Astrocyte (in vitro differentiated cells and primary cell): ENCODE results near the gene BICRA. TPM values are rescaled to one million over a fixed set of nuclear protein-coding genes. Genes with fewer than 3 reads are reported as not detected.

ENCODE experiments used
- DNase-seq: peaks from one replicate; pipeline ENCODE4 v3.0.0-alpha.2; 2010; ENCODE audit warnings: low read depth
- FAIRE-seq: peaks from 2 replicates; lab custom pipeline; 2011; peaks lifted over from hg19 to GRCh38; lab: Jason Lieb, UNC
- H2AFZ ChIP-seq: 2 replicates; pipeline ENCODE4 v1.6.0; 2012; ENCODE audit warnings: low read depth, low read length, inconsistent platforms
- H3K27ac ChIP-seq: 2 replicates; pipeline ENCODE4 v1.5.1; 2011; ENCODE audit warnings: low read depth, low read length, inconsistent platforms
- H3K27me3 ChIP-seq: 2 replicates; pipeline ENCODE4 v1.6.0; 2011; ENCODE audit warnings: low read length, inconsistent platforms; ENCODE audit not compliant: insufficient read depth
- H3K36me3 ChIP-seq: 2 replicates; pipeline ENCODE4 v1.5.1; 2011; ENCODE audit warnings: low read length, inconsistent platforms; ENCODE audit not compliant: insufficient read depth
- H3K4me1 ChIP-seq: 2 replicates; pipeline ENCODE4 v1.5.1; 2011; ENCODE audit warnings: low read length, inconsistent platforms; ENCODE audit not compliant: insufficient read depth
- H3K4me2 ChIP-seq: 2 replicates; pipeline ENCODE4 v1.6.0; 2012; ENCODE audit warnings: low read length, inconsistent platforms
- H3K4me3 ChIP-seq: 2 replicates; pipeline ENCODE4 v1.5.1; 2011; ENCODE audit warnings: low read depth, mild to moderate bottlenecking, low read length, inconsistent platforms; ENCODE audit not compliant: insufficient read depth
- H3K79me2 ChIP-seq: 2 replicates; pipeline ENCODE4 v1.6.0; 2012; ENCODE audit warnings: mild to moderate bottlenecking, low read length, inconsistent platforms; ENCODE audit not compliant: insufficient read depth
- H3K9ac ChIP-seq: 2 replicates; pipeline ENCODE4 v1.6.0; 2012; ENCODE audit warnings: mild to moderate bottlenecking, low read length, inconsistent platforms
- H3K9me3 ChIP-seq: 2 replicates; pipeline ENCODE4 v1.5.1; 2012; ENCODE audit warnings: low read depth, mild to moderate bottlenecking, low read length, inconsistent platforms; ENCODE audit not compliant: insufficient read depth
- H4K20me1 ChIP-seq: 2 replicates; pipeline ENCODE4 v1.6.0; 2012; ENCODE audit warnings: low read length, inconsistent platforms; ENCODE audit not compliant: insufficient read depth
- H3K27ac Mint-ChIP-seq: one replicate; pipeline ENCODE4 v1.8.0; 2021; ENCODE audit warnings: mild to moderate bottlenecking, mixed read lengths; ENCODE audit not compliant: unreplicated experiment
- H3K27me3 Mint-ChIP-seq: one replicate; pipeline ENCODE4 v1.8.0; 2021; ENCODE audit warnings: low read depth, mixed read lengths; ENCODE audit not compliant: unreplicated experiment
- H3K36me3 Mint-ChIP-seq: one replicate; pipeline ENCODE4 v1.8.0; 2021; ENCODE audit warnings: low read depth, mixed read lengths; ENCODE audit not compliant: unreplicated experiment
- H3K4me1 Mint-ChIP-seq: one replicate; pipeline ENCODE4 v1.8.0; 2021; ENCODE audit warnings: low read depth, mixed read lengths; ENCODE audit not compliant: unreplicated experiment
- H3K4me3 Mint-ChIP-seq: one replicate; pipeline ENCODE4 v1.8.0; 2021; ENCODE audit warnings: mild to moderate bottlenecking, moderate library complexity, mixed read lengths; ENCODE audit not compliant: unreplicated experiment
- H3K9me3 Mint-ChIP-seq: one replicate; pipeline ENCODE4 v1.8.0; 2021; ENCODE audit warnings: mild to moderate bottlenecking, mixed read lengths; ENCODE audit not compliant: unreplicated experiment
- EZH2 ChIP-seq: IDR thresholded peaks from 2 replicates; pipeline ENCODE4 v1.6.1; 2012; ENCODE audit warnings: mild to moderate bottlenecking, low read length, inconsistent platforms; ENCODE audit not compliant: insufficient read depth
- total RNA-seq: library from RNA; stranded (reverse); gene quantifications from 2 replicates; pipeline ENCODE4 v1.2.1, GENCODE V29; 2021
- TF ChIP-seq, protein P1 (sequence below): IDR thresholded peaks from 2 replicates; pipeline ENCODE4 v1.5.1; 2011; ENCODE audit warnings: low read depth, mild to moderate bottlenecking, inconsistent platforms, low read length, moderate library complexity; ENCODE audit not compliant: insufficient read depth

The BICRA gene
- total RNA-seq, 1 donor from 2014 or later = 20.7 TPM

DNA sequence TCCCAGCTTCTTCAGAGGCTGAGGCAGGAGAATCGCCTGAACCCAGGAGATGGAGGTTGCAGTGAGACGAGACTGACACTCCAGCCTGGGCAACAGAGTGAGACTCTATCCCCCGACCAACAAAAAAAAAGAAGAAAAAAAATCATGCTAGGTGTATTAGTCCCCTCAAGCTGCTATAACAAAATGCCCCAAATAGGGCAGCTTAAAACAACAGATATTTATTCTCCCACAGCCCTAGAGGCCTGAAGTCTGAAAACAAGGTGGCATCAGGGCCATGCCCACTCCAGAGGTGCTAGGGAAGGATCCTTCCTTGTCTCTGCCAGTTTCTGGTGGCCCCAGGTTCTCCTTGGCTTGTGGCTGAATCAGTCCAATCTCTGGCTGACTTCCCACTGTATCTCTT, 95.7 kb downstream of the BICRA start:
- Histone ChIP-seq H3K27me3 (no peaks in the 10 kb centered on the region), H3K27ac (no peak overlapping the region), H3K9me3 (no peaks in the 10 kb centered on the region), H3K79me2 (no peaks in the 10 kb centered on the region), H3K4me2 (no peak overlapping the region), H3K9ac (no peak overlapping the region), H4K20me1 (peaks cover 26% of the 10 kb centered on the region), H2AFZ (no peak overlapping the region), H3K36me3 (peaks cover 6% of the 10 kb centered on the region), H3K4me1 (peaks cover 11% of the 10 kb centered on the region), H3K4me3 (no peak overlapping the region)
- TF ChIP-seq, protein P1, sequence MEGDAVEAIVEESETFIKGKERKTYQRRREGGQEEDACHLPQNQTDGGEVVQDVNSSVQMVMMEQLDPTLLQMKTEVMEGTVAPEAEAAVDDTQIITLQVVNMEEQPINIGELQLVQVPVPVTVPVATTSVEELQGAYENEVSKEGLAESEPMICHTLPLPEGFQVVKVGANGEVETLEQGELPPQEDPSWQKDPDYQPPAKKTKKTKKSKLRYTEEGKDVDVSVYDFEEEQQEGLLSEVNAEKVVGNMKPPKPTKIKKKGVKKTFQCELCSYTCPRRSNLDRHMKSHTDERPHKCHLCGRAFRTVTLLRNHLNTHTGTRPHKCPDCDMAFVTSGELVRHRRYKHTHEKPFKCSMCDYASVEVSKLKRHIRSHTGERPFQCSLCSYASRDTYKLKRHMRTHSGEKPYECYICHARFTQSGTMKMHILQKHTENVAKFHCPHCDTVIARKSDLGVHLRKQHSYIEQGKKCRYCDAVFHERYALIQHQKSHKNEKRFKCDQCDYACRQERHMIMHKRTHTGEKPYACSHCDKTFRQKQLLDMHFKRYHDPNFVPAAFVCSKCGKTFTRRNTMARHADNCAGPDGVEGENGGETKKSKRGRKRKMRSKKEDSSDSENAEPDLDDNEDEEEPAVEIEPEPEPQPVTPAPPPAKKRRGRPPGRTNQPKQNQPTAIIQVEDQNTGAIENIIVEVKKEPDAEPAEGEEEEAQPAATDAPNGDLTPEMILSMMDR = no peak
- no peak for TF ChIP-seq EZH2
- Mint-ChIP-seq H3K4me1 (no peaks in the 10 kb centered on the region), H3K4me3 (no peak overlapping the region), H3K27me3 (peaks cover 2% of the 10 kb centered on the region), H3K36me3 (peaks cover 10% of the 10 kb centered on the region), H3K27ac (no peak overlapping the region), H3K9me3 (no peaks in the 10 kb centered on the region)
- DNase-seq (no peak), FAIRE-seq (no peak)

DNA sequence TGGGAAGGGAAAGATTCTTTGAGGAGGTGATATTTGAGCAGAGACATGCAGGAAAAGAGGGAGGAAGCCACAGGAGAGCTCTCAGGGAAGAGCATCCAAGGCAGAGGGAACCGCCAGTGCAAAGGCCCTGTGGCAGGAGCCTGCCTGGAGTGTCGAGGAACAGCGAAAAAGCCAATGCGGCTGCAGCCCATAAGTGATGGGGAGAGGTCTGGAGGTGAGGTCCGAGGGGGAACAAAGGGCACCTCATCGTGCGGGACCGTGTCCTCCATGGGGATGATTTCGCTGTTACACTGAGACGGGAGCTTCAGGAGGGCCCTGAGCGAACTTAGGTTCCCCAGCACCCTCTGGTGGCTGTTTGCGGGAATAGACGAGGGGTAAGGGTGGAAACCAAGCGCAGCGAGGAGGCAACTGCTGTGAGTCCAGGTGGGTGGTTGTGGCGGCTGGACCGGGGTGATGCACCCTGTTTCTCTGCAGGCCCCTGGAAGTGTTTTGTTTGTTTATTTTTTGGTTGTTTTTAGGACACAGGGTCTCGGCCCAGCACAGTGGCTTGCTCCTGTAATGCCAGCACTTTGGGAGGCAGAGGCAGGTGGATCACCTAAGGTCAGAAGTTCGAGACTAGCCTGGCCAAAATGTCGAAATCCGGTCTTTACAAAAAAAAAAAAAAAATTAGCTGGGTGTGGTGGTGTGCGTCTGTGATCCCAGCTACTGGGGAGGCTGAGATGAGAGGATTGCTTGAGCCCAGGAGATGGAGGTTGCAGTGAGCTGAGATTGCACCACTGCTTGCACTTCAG, 98.4 kb downstream of the BICRA start:
- H3K9me3 Mint-ChIP-seq = no peaks in the 10 kb centered on the region
- H3K9ac ChIP-seq = no peak overlapping the region
- no peak overlapping the region for H2AFZ ChIP-seq
- H3K4me1 Mint-ChIP-seq = no peaks in the 10 kb centered on the region
- H3K4me1 ChIP-seq = peaks cover 11% of the 10 kb centered on the region
- FAIRE-seq = peak; percentile 17
- no peak overlapping the region for H3K4me3 ChIP-seq
- H3K36me3 Mint-ChIP-seq = peaks cover 10% of the 10 kb centered on the region
- H3K27me3 ChIP-seq = no peaks in the 10 kb centered on the region
- H4K20me1 ChIP-seq = peaks cover 18% of the 10 kb centered on the region
- H3K4me3 Mint-ChIP-seq = peak overlapping the region; percentile 11
- H3K36me3 ChIP-seq = no peaks in the 10 kb centered on the region
- H3K27ac ChIP-seq = no peak overlapping the region
- H3K4me2 ChIP-seq = no peak overlapping the region
- no peak for TF ChIP-seq EZH2
- TF ChIP-seq, protein P1 = peak; percentile 73
- peak; percentile 38 for DNase-seq
- H3K79me2 ChIP-seq = no peaks in the 10 kb centered on the region
- H3K27me3 Mint-ChIP-seq = peaks cover 2% of the 10 kb centered on the region
- no peak overlapping the region for H3K27ac Mint-ChIP-seq
- no peaks in the 10 kb centered on the region for H3K9me3 ChIP-seq

DNA sequence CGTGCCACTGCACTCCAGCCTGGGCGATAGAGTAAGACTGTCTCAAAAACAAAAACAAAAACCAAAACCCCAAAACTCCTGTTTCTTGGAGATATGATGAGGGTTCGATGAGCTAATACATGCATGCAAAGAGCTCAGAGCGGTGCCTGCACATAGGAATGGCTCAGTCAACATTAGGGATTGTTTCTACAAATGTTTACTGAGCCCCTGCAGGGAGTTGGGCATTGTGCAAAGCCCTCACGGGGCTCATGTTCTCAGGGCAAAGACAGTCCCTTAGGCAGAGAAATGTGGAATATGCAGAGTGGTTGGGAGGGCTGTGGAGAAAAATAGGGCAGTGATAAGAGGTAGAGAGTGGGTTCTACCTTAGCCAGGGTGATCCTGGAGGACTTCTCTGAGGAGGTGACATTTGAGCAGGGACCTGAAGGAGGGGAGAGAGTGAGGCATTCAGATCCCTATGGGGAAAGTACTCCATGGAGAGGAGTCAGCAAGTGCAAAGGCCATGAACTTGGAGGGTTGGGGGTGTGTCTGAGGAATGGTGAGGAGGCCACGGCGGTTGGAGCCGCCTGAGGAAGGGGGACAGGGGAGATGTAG, 102.8 kb downstream of the BICRA start:
- no peak overlapping the region for H3K4me2 ChIP-seq
- H3K4me3 Mint-ChIP-seq = no peak overlapping the region

More for the DNA sequence above, 102.8 kb downstream of the BICRA start:
- Histone ChIP-seq H3K4me1 (peaks cover 5% of the 10 kb centered on the region), H3K9me3 (no peaks in the 10 kb centered on the region), H3K79me2 (peaks cover 39% of the 10 kb centered on the region), H4K20me1 (peaks cover 27% of the 10 kb centered on the region), H3K36me3 (peaks cover 2% of the 10 kb centered on the region), H3K27me3 (no peaks in the 10 kb centered on the region), H3K4me3 (no peak overlapping the region), H3K27ac (no peak overlapping the region), H2AFZ (no peak overlapping the region), H3K9ac (no peak overlapping the region)
- no peak for DNase-seq
- Mint-ChIP-seq H3K9me3 (peaks cover 9% of the 10 kb centered on the region), H3K36me3 (peaks cover 22% of the 10 kb centered on the region), H3K27me3 (peaks cover 2% of the 10 kb centered on the region), H3K4me1 (peaks cover 12% of the 10 kb centered on the region), H3K27ac (no peak overlapping the region)
- no peak for TF ChIP-seq EZH2
- TF ChIP-seq, protein P1 = no peak
- no peak for FAIRE-seq
